GM12878 (cell line): ENCODE results near the gene PI4K2A. TPM values are rescaled to one million over a fixed set of nuclear protein-coding genes. Genes with fewer than 3 reads are reported as not detected.
A peak's percentile ranks its signal among the peaks of the same experiment; 100 is the strongest.

ENCODE experiments used
- BACH1 ChIP-seq: fragments of 450-650 bp; IDR thresholded peaks from 2 replicates; pipeline ENCODE4 v1.6.1; 2017; ENCODE audit warnings: mild to moderate bottlenecking, borderline replicate concordance
- BCL11A ChIP-seq: IDR thresholded peaks from 2 replicates; pipeline ENCODE4 v1.6.1; 2011; ENCODE audit warnings: low read depth, low read length
- BRCA1 ChIP-seq: IDR thresholded peaks from 2 replicates; pipeline ENCODE4 v1.6.1; 2011; ENCODE audit warnings: low read depth, low read length, improper control_type of control experiment
- CHD1 ChIP-seq: IDR thresholded peaks from 2 replicates; pipeline ENCODE4 v1.6.1; 2012; ENCODE audit warnings: low read depth, low read length, improper control_type of control experiment
- EED ChIP-seq: sonication (generic); IDR thresholded peaks from 2 replicates; pipeline ENCODE4 v1.6.1; 2016; ENCODE audit warnings: antibody characterized with exemption, low read depth
- EZH2 ChIP-seq: IDR thresholded peaks from 2 replicates; pipeline ENCODE4 v1.6.1; 2012; ENCODE audit warnings: low read depth, mild to moderate bottlenecking, control low read depth, inconsistent platforms, low read length, borderline replicate concordance; ENCODE audit not compliant: control insufficient read depth
- GABPA ChIP-seq: IDR thresholded peaks from 2 replicates; pipeline ENCODE4 v1.6.1; 2014; ENCODE audit warnings: antibody characterized with exemption, low read depth, mild to moderate bottlenecking, inconsistent platforms
- HDAC2 ChIP-seq: fragments of 200-600 bp; sonication (generic); IDR thresholded peaks from 2 replicates; pipeline ENCODE4 v1.6.1; 2017
- HDGF ChIP-seq: fragments of 450-650 bp; IDR thresholded peaks from 2 replicates; pipeline ENCODE4 v1.6.1; 2016; ENCODE audit warnings: antibody characterized with exemption
- IRF4 ChIP-seq: IDR thresholded peaks from 2 replicates; pipeline ENCODE4 v1.6.1; 2011; ENCODE audit warnings: low read depth, low read length
- JUND ChIP-seq: IDR thresholded peaks from 2 replicates; pipeline ENCODE4 v1.6.1; 2012; ENCODE audit warnings: low read depth, mild to moderate bottlenecking, low read length, improper control_type of control experiment, moderate library complexity
- MAX ChIP-seq: IDR thresholded peaks from 2 replicates; pipeline ENCODE4 v1.6.1; 2012; ENCODE audit warnings: low read depth, low read length, improper control_type of control experiment
- NBN ChIP-seq: fragments of 450-650 bp; IDR thresholded peaks from 2 replicates; pipeline ENCODE4 v1.6.1; 2016
- NKRF ChIP-seq: fragments of 450-650 bp; conservative IDR thresholded peaks from 2 replicates; pipeline ENCODE4 v1.6.1; 2017; ENCODE audit warnings: mild to moderate bottlenecking, moderate library complexity
- NR2F1 ChIP-seq: fragments of 450-650 bp; conservative IDR thresholded peaks from 2 replicates; pipeline ENCODE4 v1.6.1; 2017; ENCODE audit warnings: mild to moderate bottlenecking
- PAX5 ChIP-seq: IDR thresholded peaks from 2 replicates; pipeline ENCODE4 v1.6.1; 2011; ENCODE audit warnings: low read depth, low read length, borderline replicate concordance
- POLR2AphosphoS2 ChIP-seq: IDR thresholded peaks from 2 replicates; pipeline ENCODE4 v1.6.1; 2011; ENCODE audit warnings: low read depth, mild to moderate bottlenecking, low read length, improper control_type of control experiment, moderate library complexity
- PRDM15 ChIP-seq: fragments of 450-650 bp; formaldehyde crosslinking; IDR thresholded peaks from 2 replicates; pipeline ENCODE4 v1.4.0; 2020; ENCODE audit warnings: mild to moderate bottlenecking, moderate library complexity
- RAD51 ChIP-seq: fragments of 450-650 bp; IDR thresholded peaks from 2 replicates; pipeline ENCODE4 v1.6.1; 2016; ENCODE audit warnings: moderate library complexity, mild to moderate bottlenecking, inconsistent platforms
- REST ChIP-seq: IDR thresholded peaks from 2 replicates; pipeline ENCODE4 v1.6.1; 2012; ENCODE audit warnings: mild to moderate bottlenecking, low read depth, low read length
- SIN3A ChIP-seq: IDR thresholded peaks from 2 replicates; pipeline ENCODE4 v1.6.1; 2012; ENCODE audit warnings: low read depth, low read length, improper control_type of control experiment
- SIX5 ChIP-seq: IDR thresholded peaks from 2 replicates; pipeline ENCODE4 v1.6.1; 2011; ENCODE audit warnings: mild to moderate bottlenecking, low read depth, low read length, moderate library complexity; ENCODE audit not compliant: severe bottlenecking
- SREBF2 ChIP-seq: IDR thresholded peaks from 2 replicates; pipeline ENCODE4 v1.6.1; 2012; ENCODE audit warnings: mild to moderate bottlenecking, low read length
- ZNF274 ChIP-seq: IDR thresholded peaks from one replicate; pipeline ENCODE4 v1.8.0; 2011; ENCODE audit not compliant: insufficient read length, insufficient read depth
- polyA plus RNA-seq, 11 experiments: library from polyadenylated mRNA; depleted of rRNA in 4 of 11; unstranded in 6 of 11; stranded (reverse) in 5 of 11; fragments of >200 nt; fragmentation: Nextera tagmentation in 4 of 11; fragmentation: Illumina TruSeq in 1 of 11; extraction: Ambion mirVana in 4 of 11; extraction: Trizol in 1 of 11; gene quantifications; 1 replicate in 1 of 11; 2 replicates in 10 of 11; pipeline versions ENCODE4 v1.2.1 to v1.2.3, GENCODE V29; 2011 to 2016; ENCODE audit warnings: inconsistent platforms in 2 of 11, missing spikeins in 2 of 11, low read depth in 1 of 11
- total RNA-seq, 4 experiments: library from RNA; depleted of rRNA in 3 of 4; stranded (reverse); fragments of >200 nt in 3 of 4; fragmentation: Illumina TruSeq in 1 of 4; extraction: Trizol in 1 of 4; gene quantifications; 2 replicates each; pipeline versions ENCODE4 v1.2.1 to v1.2.3, GENCODE V29; 2013 to 2021

The PI4K2A gene
- total and polyA plus RNA-seq, 10 of the 15 experiments (the other 5 are each of a cell fraction or from before 2014, with no cell fraction given), result 1.5 to 14.5 (median 10.0) TPM

- TF ChIP-seq REST (no peak), CHD1 (no peak), NR2F1 (peak; percentile 40; the same call in 1 of the 2 replicates), PAX5 (peak; percentile 57; the same call in 1 of the 2 replicates), HDAC2 (no peak), HDGF (peak; percentile 96), SIN3A (peak; percentile 24; the same call in 1 of the 2 replicates), NKRF (no peak), BACH1 (no peak; the same call in 1 of the 2 replicates), IRF4 (no peak), GABPA (no peak), BRCA1 (no peak), RAD51 (no peak), JUND (no peak), MAX (peak; percentile 23; the same call in 1 of the 2 replicates), SREBF2 (no peak), ZNF274 (no peak), PRDM15 (CRISPR knock-in tag) (no peak), EED (no peak), EZH2 (no peak), BCL11A (no peak), POLR2AphosphoS2 (0 out of 2 replicates have a peak, but pooled peaks have one; percentile 39), NBN (no peak), SIX5 (no peak)
These were observed at the start of gene PI4K2A (continued) for GRCh38 chr10:97640174-97640867.
